Measurements from ENCODE around the gene SMARCE1.
"Not testable (repeated sequence)": the region's sequence is repeated elsewhere in the genome, so short reads cannot be mapped to it uniquely, and the experiment has no call there.

The SMARCE1 gene

DNA sequence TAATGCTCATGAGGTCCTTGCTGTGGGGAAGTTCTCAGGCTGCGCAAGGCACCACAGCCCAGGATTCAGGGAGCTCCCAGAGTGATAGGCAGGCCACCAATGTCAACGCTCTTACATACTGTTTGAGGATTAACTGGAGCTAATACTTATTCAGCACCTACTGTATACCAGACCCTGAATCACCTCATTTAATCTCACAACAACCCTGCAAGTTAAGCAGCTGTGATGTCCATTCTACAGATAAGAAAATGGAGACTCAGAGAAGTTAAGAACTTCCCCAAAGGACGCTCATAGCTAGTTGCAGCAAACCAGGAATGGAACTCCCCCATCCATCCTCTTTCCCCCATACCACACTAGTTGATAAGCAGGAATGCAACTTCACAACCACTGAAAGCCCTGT lies 56.9 kb downstream of the SMARCE1 start:
- H3K36me3 ChIP-seq (ENCODE audit: insufficient read depth, low read length) = no peaks in the 10 kb centered on the region
- no peak overlapping the region for H3K4me2 ChIP-seq (ENCODE audit: low read length)
- no peak overlapping the region for H3K27ac ChIP-seq (ENCODE audit: low read depth, low read length, poor library complexity, severe bottlenecking)
- TF ChIP-seq EZH2 (IDR thresholded peaks at IDR 0.05; ENCODE audit: borderline replicate concordance, low read length) = no peak
- TF ChIP-seq, protein P1, sequence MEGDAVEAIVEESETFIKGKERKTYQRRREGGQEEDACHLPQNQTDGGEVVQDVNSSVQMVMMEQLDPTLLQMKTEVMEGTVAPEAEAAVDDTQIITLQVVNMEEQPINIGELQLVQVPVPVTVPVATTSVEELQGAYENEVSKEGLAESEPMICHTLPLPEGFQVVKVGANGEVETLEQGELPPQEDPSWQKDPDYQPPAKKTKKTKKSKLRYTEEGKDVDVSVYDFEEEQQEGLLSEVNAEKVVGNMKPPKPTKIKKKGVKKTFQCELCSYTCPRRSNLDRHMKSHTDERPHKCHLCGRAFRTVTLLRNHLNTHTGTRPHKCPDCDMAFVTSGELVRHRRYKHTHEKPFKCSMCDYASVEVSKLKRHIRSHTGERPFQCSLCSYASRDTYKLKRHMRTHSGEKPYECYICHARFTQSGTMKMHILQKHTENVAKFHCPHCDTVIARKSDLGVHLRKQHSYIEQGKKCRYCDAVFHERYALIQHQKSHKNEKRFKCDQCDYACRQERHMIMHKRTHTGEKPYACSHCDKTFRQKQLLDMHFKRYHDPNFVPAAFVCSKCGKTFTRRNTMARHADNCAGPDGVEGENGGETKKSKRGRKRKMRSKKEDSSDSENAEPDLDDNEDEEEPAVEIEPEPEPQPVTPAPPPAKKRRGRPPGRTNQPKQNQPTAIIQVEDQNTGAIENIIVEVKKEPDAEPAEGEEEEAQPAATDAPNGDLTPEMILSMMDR (IDR thresholded peaks at IDR 0.05; ENCODE audit: low read length) = no peak
- H3K4me1 ChIP-seq (ENCODE audit: insufficient read depth, low read length, severe bottlenecking) = peaks cover under 1% of the 10 kb centered on the region
- no peaks in the 10 kb centered on the region for H3K9me3 ChIP-seq (ENCODE audit: low read length)
- H4K20me1 ChIP-seq (ENCODE audit: insufficient read depth, low read length) = no peaks in the 10 kb centered on the region
- H2AFZ ChIP-seq (ENCODE audit: low read length) = no peak overlapping the region
- no peak overlapping the region for H3K9ac ChIP-seq (ENCODE audit: low read length)
- no peak overlapping the region for H3K4me3 ChIP-seq (ENCODE audit: low read depth, low read length, poor library complexity, severe bottlenecking)
- no peaks in the 10 kb centered on the region for H3K79me2 ChIP-seq (ENCODE audit: insufficient read depth, low read length)
- no peaks in the 10 kb centered on the region for H3F3A ChIP-seq (ENCODE audit: insufficient read depth, low read length)
- H3K27me3 ChIP-seq (ENCODE audit: insufficient read depth, low read length) = no peaks in the 10 kb centered on the region; the same call in 1 of the 2 replicates
- H3K9me2 ChIP-seq (ENCODE audit: low read depth, low read length) = no peaks in the 10 kb centered on the region

- no peak overlapping the region for H2AFZ ChIP-seq (ENCODE audit: low read length)
- H3K9me3 ChIP-seq (ENCODE audit: low read length) = no peaks in the 10 kb centered on the region
- H3K79me2 ChIP-seq (ENCODE audit: insufficient read depth, low read length) = no peaks in the 10 kb centered on the region
- H3K4me3 ChIP-seq (ENCODE audit: low read depth, low read length, poor library complexity, severe bottlenecking) = no peak overlapping the region
- no peaks in the 10 kb centered on the region for H3K36me3 ChIP-seq (ENCODE audit: insufficient read depth, low read length)
- no peaks in the 10 kb centered on the region for H3K4me1 ChIP-seq (ENCODE audit: insufficient read depth, low read length, severe bottlenecking)
- no peaks in the 10 kb centered on the region; the same call in 1 of the 2 replicates for H3K27me3 ChIP-seq (ENCODE audit: insufficient read depth, low read length)
- H4K20me1 ChIP-seq (ENCODE audit: insufficient read depth, low read length) = no peaks in the 10 kb centered on the region
- H3K9me2 ChIP-seq (ENCODE audit: low read depth, low read length) = no peaks in the 10 kb centered on the region
- H3K9ac ChIP-seq (ENCODE audit: low read length) = no peak overlapping the region
- H3F3A ChIP-seq (ENCODE audit: insufficient read depth, low read length) = no peaks in the 10 kb centered on the region
- TF ChIP-seq, protein P1 (IDR thresholded peaks at IDR 0.05; ENCODE audit: low read length) = no peak
- TF ChIP-seq EZH2 (IDR thresholded peaks at IDR 0.05; ENCODE audit: borderline replicate concordance, low read length) = no peak
- no peak overlapping the region for H3K27ac ChIP-seq (ENCODE audit: low read depth, low read length, poor library complexity, severe bottlenecking)
- no peak overlapping the region for H3K4me2 ChIP-seq (ENCODE audit: low read length)
These were observed 59.1 kb downstream of the SMARCE1 start for GRCh38 chr17:40588552-40588951.

- H3K27ac ChIP-seq (ENCODE audit: low read depth, low read length, poor library complexity, severe bottlenecking); H3K36me3 ChIP-seq (ENCODE audit: insufficient read depth, low read length); H3K9me3 ChIP-seq (ENCODE audit: low read length); H2AFZ ChIP-seq (ENCODE audit: low read length); H3K9me2 ChIP-seq (ENCODE audit: low read depth, low read length); H3K27me3 ChIP-seq (ENCODE audit: insufficient read depth, low read length); H3K4me2 ChIP-seq (ENCODE audit: low read length); H3K79me2 ChIP-seq (ENCODE audit: insufficient read depth, low read length); H3K4me3 ChIP-seq (ENCODE audit: low read depth, low read length, poor library complexity, severe bottlenecking); H3F3A ChIP-seq (ENCODE audit: insufficient read depth, low read length); H4K20me1 ChIP-seq (ENCODE audit: insufficient read depth, low read length); H3K9ac ChIP-seq (ENCODE audit: low read length): not testable (repeated sequence)
- H3K4me1 ChIP-seq (ENCODE audit: insufficient read depth, low read length, severe bottlenecking) = peaks cover 13% of the 10 kb centered on the region
These were observed 61.4 kb downstream of the SMARCE1 start for GRCh38 chr17:40586264-40586663.

GRCh38 chr17:40584950-40585349 lies 62.7 kb downstream of the SMARCE1 start:
- not testable (repeated sequence) for H2AFZ ChIP-seq (ENCODE audit: low read length); H3K36me3 ChIP-seq (ENCODE audit: insufficient read depth, low read length); H4K20me1 ChIP-seq (ENCODE audit: insufficient read depth, low read length); H3K4me3 ChIP-seq (ENCODE audit: low read depth, low read length, poor library complexity, severe bottlenecking); H3K9me3 ChIP-seq (ENCODE audit: low read length); H3K79me2 ChIP-seq (ENCODE audit: insufficient read depth, low read length); H3K9ac ChIP-seq (ENCODE audit: low read length); H3K4me2 ChIP-seq (ENCODE audit: low read length); H3K27me3 ChIP-seq (ENCODE audit: insufficient read depth, low read length); H3F3A ChIP-seq (ENCODE audit: insufficient read depth, low read length); H3K9me2 ChIP-seq (ENCODE audit: low read depth, low read length); H3K27ac ChIP-seq (ENCODE audit: low read depth, low read length, poor library complexity, severe bottlenecking)
- peaks cover 13% of the 10 kb centered on the region for H3K4me1 ChIP-seq (ENCODE audit: insufficient read depth, low read length, severe bottlenecking)

Measured in OCI-LY1 (cell line).